Glutamatergic neuron (in vitro differentiated cells): ENCODE measurements around the gene CUEDC2. TPM values are rescaled to one million over a fixed set of nuclear protein-coding genes. Genes with fewer than 3 reads are reported as not detected.

Source experiments
- DNase-seq: peaks from one replicate; pipeline ENCODE4 v3.0.0; 2022
- H3K27ac Mint-ChIP-seq: one replicate; pipeline ENCODE4 v1.8.0; 2020; ENCODE audit warnings: mild to moderate bottlenecking, mixed read lengths, inconsistent platforms; ENCODE audit not compliant: unreplicated experiment
- H3K27me3 Mint-ChIP-seq: one replicate; pipeline ENCODE4 v1.8.0; 2020; ENCODE audit warnings: mild to moderate bottlenecking, moderate library complexity, mixed read lengths, inconsistent platforms; ENCODE audit not compliant: unreplicated experiment
- H3K36me3 Mint-ChIP-seq: one replicate; pipeline ENCODE4 v1.8.0; 2020; ENCODE audit warnings: mild to moderate bottlenecking, mixed read lengths, inconsistent platforms; ENCODE audit not compliant: unreplicated experiment
- H3K4me1 Mint-ChIP-seq: one replicate; pipeline ENCODE4 v1.8.0; 2020; ENCODE audit warnings: mild to moderate bottlenecking, low read depth, mixed read lengths, inconsistent platforms; ENCODE audit not compliant: unreplicated experiment
- H3K4me3 Mint-ChIP-seq: one replicate; pipeline ENCODE4 v1.8.0; 2020; ENCODE audit warnings: mild to moderate bottlenecking, mixed read lengths, inconsistent platforms; ENCODE audit not compliant: unreplicated experiment
- H3K9me3 Mint-ChIP-seq: one replicate; pipeline ENCODE4 v1.8.0; 2020; ENCODE audit warnings: mild to moderate bottlenecking, moderate library complexity, mixed read lengths, inconsistent platforms; ENCODE audit not compliant: unreplicated experiment
- CTCF ChIP-seq: fragments of 200-600 bp; sonication (generic); IDR thresholded peaks from one replicate; pipeline ENCODE4 v1.5.0; 2021; ENCODE audit not compliant: partially characterized antibody, unreplicated experiment
- microRNA-seq: library from miRNA; unstranded; fragments of <30 nt; microRNA quantifications from one replicate; pipeline ENCODE4, GENCODE V29; 2020; ENCODE audit not compliant: unreplicated experiment
- total RNA-seq: library from RNA; stranded (reverse); fragmentation: NEBNext Ultra II Directional; extraction: Animal tissue kit (Norgen Biotek cat#: 25700); gene quantifications from one replicate; pipeline ENCODE4 v1.2.1, GENCODE V29; 2021; ENCODE audit not compliant: unreplicated experiment

The CUEDC2 gene
- total RNA-seq, 1 donor from 2014 or later = 104 TPM

GRCh38 chr10:102375250-102375649, 57.1 kb downstream of the CUEDC2 start:
- no peaks in the 10 kb centered on the region for H3K9me3 Mint-ChIP-seq
- peaks cover under 1% of the 10 kb centered on the region for H3K27me3 Mint-ChIP-seq
- H3K4me3 Mint-ChIP-seq = no peak overlapping the region
- no peak overlapping the region for H3K27ac Mint-ChIP-seq
- no peaks in the 10 kb centered on the region for H3K4me1 Mint-ChIP-seq
- no peak for DNase-seq
- peaks cover 14% of the 10 kb centered on the region for H3K36me3 Mint-ChIP-seq
- no peak for TF ChIP-seq CTCF

Small RNA genes lying within 50 kb of the gene (microRNA-seq; reads per million reads assigned to microRNA genes)
- gene MIR146B = 84.9 reads per million, percentile 72 among the genes with 10 or more reads in this experiment

Other genes starting within 250 kb of the CUEDC2 start
- gene ELOVL3, start 206.3 kb downstream of the CUEDC2 start, total RNA-seq = not detected
- gene PITX3, start 191.1 kb downstream of the CUEDC2 start, total RNA-seq = not detected
- 71.6 TPM for gene GBF1, start 187.0 kb downstream of the CUEDC2 start, total RNA-seq
- 7.5 TPM for gene NFKB2, start 36.9 kb downstream of the CUEDC2 start, total RNA-seq
- 88.5 TPM for gene PSD, start 13.8 kb downstream of the CUEDC2 start, total RNA-seq
- gene FBXL15, start 11.7 kb downstream of the CUEDC2 start, total RNA-seq = 23.4 TPM
- not detected for gene C10orf95, start 19.0 kb upstream of the CUEDC2 start, total RNA-seq
- 250 TPM for gene ACTR1A, start 70.1 kb upstream of the CUEDC2 start, total RNA-seq
- 19.9 TPM for gene SUFU, start 71.4 kb upstream of the CUEDC2 start, total RNA-seq
- gene TRIM8, start 211.9 kb upstream of the CUEDC2 start, total RNA-seq = 74.8 TPM